HEK293 (cell line): Measurements from ENCODE around the gene SLC38A1.
A peak's percentile ranks its signal among the peaks of the same experiment; 100 is the strongest.

Source experiments
- CTCF ChIA-PET: fragments of 350-600 bp; formaldehyde crosslinking; extraction: SDS; loops from one replicate; lab custom pipeline; 2021; ENCODE audit warnings: antibody characterized with exemption; lab: Yijun Ruan, JAX
- POLR2A ChIA-PET: fragments of 300-600 bp; formaldehyde crosslinking; extraction: SDS; loops from one replicate; lab custom pipeline; 2020; ENCODE audit warnings: antibody characterized with exemption, inconsistent platforms; lab: Yijun Ruan, JAX
- H3K27ac ChIP-seq: fragments of 200-500 bp; sonication (Bioruptor generic); 2 replicates; pipeline ENCODE4 v1.5.1; 2014; ENCODE audit warnings: low read depth, low read length, control low read depth, inconsistent platforms; ENCODE audit errors: extremely low read depth
- H3K36me3 ChIP-seq, 2 experiments: fragments of 200-500 bp in 1 of 2; sonication (Bioruptor generic) in 1 of 2; 1 replicate in 1 of 2; 2 replicates in 1 of 2; pipeline ENCODE4 v1.5.1; 2014 to 2017; ENCODE audit warnings: inconsistent platforms in 2 of 2, low read length in 2 of 2; ENCODE audit not compliant: control insufficient read depth in 2 of 2, insufficient read depth in 1 of 2
- H3K4me1 ChIP-seq: fragments of 200-500 bp; sonication (Bioruptor generic); 2 replicates; pipeline ENCODE4 v1.5.1; 2014; ENCODE audit warnings: mild to moderate bottlenecking, low read length, inconsistent platforms; ENCODE audit not compliant: control insufficient read depth, insufficient read depth
- H3K4me3 ChIP-seq: 2 replicates; pipeline ENCODE4 v1.5.1; 2011; ENCODE audit warnings: low read depth, mild to moderate bottlenecking, control low read depth, low read length, moderate library complexity
- H3K9me3 ChIP-seq: fragments of 200-500 bp; sonication (Bioruptor generic); 2 replicates; pipeline ENCODE4 v1.5.1; 2014; ENCODE audit warnings: low read depth, low read length, inconsistent platforms; ENCODE audit not compliant: control insufficient read depth, insufficient read depth
- EGR2 ChIP-seq: fragments of 450-650 bp; formaldehyde crosslinking; IDR thresholded peaks from 2 replicates; pipeline ENCODE4 v1.5.1; 2016; ENCODE audit warnings: low read depth, missing biosample characterization, missing genetic modification characterization
- HIC1 ChIP-seq: fragments of 450-650 bp; formaldehyde crosslinking; IDR thresholded peaks from 2 replicates; pipeline ENCODE4 v1.5.1; 2016; ENCODE audit warnings: missing biosample characterization, missing genetic modification characterization
- IKZF3 ChIP-seq: fragments of 450-650 bp; IDR thresholded peaks from 2 replicates; pipeline ENCODE4 v1.5.0; 2018; ENCODE audit warnings: missing biosample characterization, mild to moderate bottlenecking, missing genetic modification characterization, moderate library complexity
- INSM2 ChIP-seq: fragments of 450-650 bp; formaldehyde crosslinking; IDR thresholded peaks from 2 replicates; pipeline ENCODE4 v1.5.1; 2016; ENCODE audit warnings: missing biosample characterization, missing genetic modification characterization
- REST ChIP-seq: fragments of 450-650 bp; formaldehyde crosslinking; IDR thresholded peaks from 2 replicates; pipeline ENCODE4 v1.5.1; 2016; ENCODE audit warnings: missing biosample characterization, missing genetic modification characterization
- SCRT1 ChIP-seq: fragments of 450-650 bp; formaldehyde crosslinking; IDR thresholded peaks from 2 replicates; pipeline ENCODE4 v1.5.1; 2016; ENCODE audit warnings: missing biosample characterization, missing genetic modification characterization, borderline replicate concordance
- ZBTB21 ChIP-seq: fragments of 450-650 bp; formaldehyde crosslinking; IDR thresholded peaks from 2 replicates; pipeline ENCODE4 v1.5.1; 2017; ENCODE audit warnings: missing biosample characterization, missing genetic modification characterization
- ZBTB8A ChIP-seq: fragments of 450-650 bp; formaldehyde crosslinking; IDR thresholded peaks from 2 replicates; pipeline ENCODE4 v1.5.1; 2016; ENCODE audit warnings: missing biosample characterization, missing genetic modification characterization
- ZNF114 ChIP-seq: fragments of 450-650 bp; formaldehyde crosslinking; IDR thresholded peaks from 2 replicates; pipeline ENCODE4 v1.5.0; 2017; ENCODE audit warnings: missing biosample characterization, missing genetic modification characterization
- ZNF140 ChIP-seq: fragments of 450-650 bp; formaldehyde crosslinking; IDR thresholded peaks from 2 replicates; pipeline ENCODE4 v1.5.1; 2016; ENCODE audit warnings: missing biosample characterization, missing genetic modification characterization
- ZNF146 ChIP-seq: fragments of 450-650 bp; formaldehyde crosslinking; IDR thresholded peaks from 2 replicates; pipeline ENCODE4 v1.5.1; 2016; ENCODE audit warnings: missing biosample characterization, missing genetic modification characterization
- ZNF175 ChIP-seq: fragments of 450-650 bp; formaldehyde crosslinking; IDR thresholded peaks from 2 replicates; pipeline ENCODE4 v1.5.1; 2016; ENCODE audit warnings: missing biosample characterization, missing genetic modification characterization
- ZNF248 ChIP-seq: fragments of 450-650 bp; formaldehyde crosslinking; IDR thresholded peaks from 2 replicates; pipeline ENCODE4 v1.5.1; 2017; ENCODE audit warnings: missing biosample characterization, missing genetic modification characterization
- ZNF280D ChIP-seq: fragments of 450-650 bp; formaldehyde crosslinking; IDR thresholded peaks from 2 replicates; pipeline ENCODE4 v1.5.1; 2016; ENCODE audit warnings: missing biosample characterization, missing genetic modification characterization
- ZNF362 ChIP-seq: fragments of 450-650 bp; formaldehyde crosslinking; IDR thresholded peaks from 2 replicates; pipeline ENCODE4 v1.5.1; 2016; ENCODE audit warnings: missing biosample characterization, missing genetic modification characterization
- ZNF391 ChIP-seq: fragments of 450-650 bp; formaldehyde crosslinking; IDR thresholded peaks from 2 replicates; pipeline ENCODE4 v1.5.1; 2016; ENCODE audit warnings: low read depth, missing biosample characterization, missing genetic modification characterization, borderline replicate concordance
- ZNF398 ChIP-seq: fragments of 450-650 bp; formaldehyde crosslinking; IDR thresholded peaks from 2 replicates; pipeline ENCODE4 v1.5.1; 2017; ENCODE audit warnings: missing biosample characterization, missing genetic modification characterization
- ZNF488 ChIP-seq: fragments of 450-650 bp; formaldehyde crosslinking; IDR thresholded peaks from 2 replicates; pipeline ENCODE4 v1.5.1; 2016; ENCODE audit warnings: missing biosample characterization, missing genetic modification characterization
- ZNF585B ChIP-seq: fragments of 450-650 bp; formaldehyde crosslinking; IDR thresholded peaks from 2 replicates; pipeline ENCODE4 v1.5.1; 2016; ENCODE audit warnings: missing biosample characterization, missing genetic modification characterization
- ZNF76 ChIP-seq: fragments of 450-650 bp; formaldehyde crosslinking; IDR thresholded peaks from 2 replicates; pipeline ENCODE4; 2016; ENCODE audit warnings: low read depth, missing biosample characterization, missing genetic modification characterization, borderline replicate concordance

SLC38A1 gene

GRCh38 chr12:46268583-46269428 lies at the start of gene SLC38A1 (continued):
- TF ChIP-seq REST (tag by site-specific recombination): peak; percentile 53; the same call in 1 of the 2 replicates
- TF ChIP-seq ZNF140 (tag by site-specific recombination): no peak
- peak; percentile 70 for TF ChIP-seq ZBTB21

- ChIA-PET POLR2A (no interaction called here), CTCF (no interaction called here)
- Histone ChIP-seq H3K4me1 (no peaks in the 10 kb centered on the region), H3K9me3 (no peaks in the 10 kb centered on the region), H3K27ac (no peak overlapping the region), H3K4me3 (no peak overlapping the region), H3K36me3 (no peaks in the 10 kb centered on the region)
- TF ChIP-seq INSM2 (tag by site-specific recombination) (no peak), ZBTB8A (tag by site-specific recombination) (no peak), ZNF280D (no peak), ZNF398 (no peak), HIC1 (tag by site-specific recombination) (no peak), ZNF488 (tag by site-specific recombination) (no peak), SCRT1 (tag by site-specific recombination) (no peak), ZNF146 (tag by site-specific recombination) (no peak), ZNF391 (tag by site-specific recombination) (no peak), ZNF248 (tag by site-specific recombination) (no peak), ZNF175 (tag by site-specific recombination) (no peak), EGR2 (tag by site-specific recombination) (no peak), ZNF76 (tag by site-specific recombination) (no peak), ZNF585B (tag by site-specific recombination) (no peak), ZNF114 (tag by site-specific recombination) (no peak), ZNF362 (tag by site-specific recombination) (no peak), IKZF3 (tag by site-specific recombination) (no peak)
These were observed 49.2 kb upstream of the SLC38A1 start for GRCh38 chr12:46318037-46318436.
